ENCODE data around the gene FUT7. TPM values are rescaled to one million over a fixed set of nuclear protein-coding genes. Genes with fewer than 3 reads are reported as not detected.
"Not testable (repeated sequence)": the region's sequence is repeated elsewhere in the genome, so short reads cannot be mapped to it uniquely, and the experiment has no call there.

FUT7 gene
- total RNA-seq, 1 donor from 2014 or later = 0.84 TPM

GRCh38 chr9:137006116-137007003 is 25.5 kb downstream of the FUT7 start:
- intact Hi-C loops (cut with micrococcal nuclease) = no loop called here

GRCh38 chr9:137004285-137004684 is 27.6 kb downstream of the FUT7 start:
- intact Hi-C loops (cut with micrococcal nuclease) = not testable (repeated sequence)

GRCh38 chr9:137002646-137003041 is 29.2 kb downstream of the FUT7 start:
- intact Hi-C loops (cut with micrococcal nuclease) = no loop called here

GRCh38 chr9:137001857-137002645 is 29.8 kb downstream of the FUT7 start:
- intact Hi-C loops (cut with micrococcal nuclease) = no loop called here

GRCh38 chr9:137000177-137000930 is 31.5 kb downstream of the FUT7 start:
- intact Hi-C loops (cut with micrococcal nuclease) = no loop called here

- intact Hi-C loops (cut with micrococcal nuclease) = no loop called here
Observed at GRCh38 chr9:136997830-136998234, 34.1 kb downstream of the FUT7 start.

GRCh38 chr9:136997371-136997770 is 34.5 kb downstream of the FUT7 start:
- intact Hi-C loops (cut with micrococcal nuclease) = no loop called here

- intact Hi-C loops (cut with micrococcal nuclease) = no loop called here
Observed at GRCh38 chr9:136996361-136997292, 35.3 kb downstream of the FUT7 start, which contains the start of gene CLIC3. Gene CLIC3, minus strand, starts transcription at chr9:136996568. Its CDS starts 25 bp downstream, at chr9:136996543.

GRCh38 chr9:136995772-136996311 is 36.0 kb downstream of the FUT7 start:
- intact Hi-C loops (cut with micrococcal nuclease) = no loop called here

- intact Hi-C loops (cut with micrococcal nuclease) = no loop called here
Observed at GRCh38 chr9:136995362-136995761, 36.5 kb downstream of the FUT7 start.

- intact Hi-C loops (cut with micrococcal nuclease) = loop anchor here (5.0 kb wide), 1 partner anchor 148 kb away; the partner anchor contains the start of gene PHPT1
Observed at GRCh38 chr9:136994888-136995230, 37.0 kb downstream of the FUT7 start.

- intact Hi-C loops (cut with micrococcal nuclease) = loop anchor here (5.0 kb wide), 1 partner anchor 147 kb away; the partner anchor contains the start of gene PHPT1
Observed at GRCh38 chr9:136994180-136994887, 37.6 kb downstream of the FUT7 start.

GRCh38 chr9:136992819-136993369 is 39.0 kb downstream of the FUT7 start:
- intact Hi-C loops (cut with micrococcal nuclease) = loop anchor here (1.0 to 5.0 kb wide), 8 partner anchors 15 to 510 kb away; partner anchors contain the start of genes C8G, FBXW5, PHPT1 and SAPCD2

GRCh38 chr9:136991993-136992818 is 39.7 kb downstream of the FUT7 start, which contains the start of gene PAXX:
Gene PAXX, plus strand, starts transcription at chr9:136992422. Its CDS starts 22 bp downstream, at chr9:136992444.
- intact Hi-C loops (cut with micrococcal nuclease) = loop anchor here (1.0 to 5.0 kb wide), 8 partner anchors 14 to 509 kb away; partner anchors contain the start of genes C8G, FBXW5, PHPT1 and SAPCD2

GRCh38 chr9:136990242-136990911 is 41.5 kb downstream of the FUT7 start:
- intact Hi-C loops (cut with micrococcal nuclease) = loop anchor here (5.0 kb wide), 1 partner anchor 143 kb away; the partner anchor contains the start of gene PHPT1

- intact Hi-C loops (cut with micrococcal nuclease) = no loop called here
Observed at GRCh38 chr9:136988872-136989271, 43.0 kb downstream of the FUT7 start.

- intact Hi-C loops (cut with micrococcal nuclease) = no loop called here
Observed at GRCh38 chr9:136985853-136986252, 46.0 kb downstream of the FUT7 start.
